GM21381 (cell line): ENCODE data around the gene SLIT1.

Experiments
- ATAC-seq: cut with Tn5 transposase; IDR thresholded peaks from one replicate; pipeline ENCODE4 v1.9.1; 2021; ENCODE audit warnings: mild to moderate bottlenecking, moderate library complexity; ENCODE audit not compliant: unreplicated experiment

The SLIT1 gene

GRCh38 chr10:97203220-97203619 is 17.5 kb upstream of the SLIT1 start:
- no peak for ATAC-seq

GRCh38 chr10:97200616-97201015 is 14.9 kb upstream of the SLIT1 start:
- ATAC-seq = no peak

GRCh38 chr10:97199152-97199551 is 13.4 kb upstream of the SLIT1 start:
- no peak for ATAC-seq

- no peak for ATAC-seq
These were observed 11.3 kb upstream of the SLIT1 start for GRCh38 chr10:97197030-97197500.

- ATAC-seq = peak; percentile 52
These were observed 10.7 kb upstream of the SLIT1 start for GRCh38 chr10:97196223-97197029.

GRCh38 chr10:97195706-97196222 is 10.0 kb upstream of the SLIT1 start:
- no peak for ATAC-seq

GRCh38 chr10:97192952-97193435 is 7.2 kb upstream of the SLIT1 start:
- ATAC-seq = no peak

- ATAC-seq = no peak
These were observed 4.7 kb upstream of the SLIT1 start for GRCh38 chr10:97190450-97190849.

- ATAC-seq = no peak
These were observed 2.5 kb upstream of the SLIT1 start for GRCh38 chr10:97188261-97188711.

GRCh38 chr10:97186911-97187310 is 1.2 kb upstream of the SLIT1 start:
- ATAC-seq = no peak

- no peak for ATAC-seq
These were observed 811 bp downstream of the SLIT1 start for GRCh38 chr10:97184971-97185325.

GRCh38 chr10:97183314-97183713 is 2.4 kb downstream of the SLIT1 start:
- ATAC-seq = no peak

- no peak for ATAC-seq
These were observed 3.3 kb downstream of the SLIT1 start for GRCh38 chr10:97182288-97182990.

GRCh38 chr10:97180986-97181385 is 4.8 kb downstream of the SLIT1 start:
- ATAC-seq = no peak

- no peak for ATAC-seq
These were observed 5.4 kb downstream of the SLIT1 start for GRCh38 chr10:97180363-97180755.

GRCh38 chr10:97179731-97180362 is 5.9 kb downstream of the SLIT1 start:
- ATAC-seq = no peak

- no peak for ATAC-seq
These were observed 6.4 kb downstream of the SLIT1 start for GRCh38 chr10:97179311-97179710.

- ATAC-seq = no peak
These were observed 7.7 kb downstream of the SLIT1 start for GRCh38 chr10:97178074-97178473.

- no peak for ATAC-seq
These were observed 9.5 kb downstream of the SLIT1 start for GRCh38 chr10:97176226-97176625.

GRCh38 chr10:97175586-97175985 is 10.2 kb downstream of the SLIT1 start:
- no peak for ATAC-seq

- ATAC-seq = no peak
These were observed 10.8 kb downstream of the SLIT1 start for GRCh38 chr10:97174941-97175340.
